Gastroesophageal sphincter (tissue), 3 donors: ENCODE measurements around the gene CC2D1A.

ENCODE experiments used
- CTCF ChIP-seq, 4 experiments: fragments of 200-600 bp in 2 of 4; fragments of 450-650 bp in 2 of 4; sonication (generic) in 1 of 4; IDR thresholded peaks; one replicate each; pipeline ENCODE4 v1.5.1; 2017 to 2019; ENCODE audit warnings: antibody characterized with exemption in 4 of 4, mild to moderate bottlenecking in 2 of 4, moderate library complexity in 2 of 4
- EP300 ChIP-seq: sonication (generic); formaldehyde crosslinking; IDR thresholded peaks from one replicate; pipeline ENCODE4 v1.6.1; 2017; ENCODE audit warnings: antibody characterized with exemption, mild to moderate bottlenecking
- POLR2A ChIP-seq, 2 donors: fragments of 450-650 bp; IDR thresholded peaks; one replicate each; pipeline ENCODE4 v1.6.1; 2017; ENCODE audit warnings: antibody characterized with exemption in 2 of 2, mild to moderate bottlenecking in 2 of 2, moderate library complexity in 1 of 2
- POLR2AphosphoS5 ChIP-seq: sonication (generic); formaldehyde crosslinking; IDR thresholded peaks from one replicate; pipeline ENCODE4 v1.6.1; 2017; ENCODE audit warnings: antibody characterized with exemption

GRCh38 chr19:13959962-13960862 is 54.2 kb downstream of the CC2D1A start:
- TF ChIP-seq POLR2AphosphoS5 = no peak
- TF ChIP-seq CTCF (IDR thresholded peaks at IDR 0.05) = no peak
- TF ChIP-seq POLR2A (IDR thresholded peaks at IDR 0.05) = no peak
- TF ChIP-seq EP300 = no peak
